Smooth muscle cell of the coronary artery (primary cell): ENCODE measurements around the gene OR4C16. TPM values are rescaled to one million over a fixed set of nuclear protein-coding genes. Genes with fewer than 3 reads are reported as not detected.

Source experiments
- total RNA-seq: library from RNA; depleted of rRNA; stranded (reverse); fragments of >200 nt; gene quantifications from 2 replicates; pipeline ENCODE4 v1.2.3, GENCODE V29; 2014; ENCODE audit warnings: low replicate concordance

The OR4C16 gene, protein sequence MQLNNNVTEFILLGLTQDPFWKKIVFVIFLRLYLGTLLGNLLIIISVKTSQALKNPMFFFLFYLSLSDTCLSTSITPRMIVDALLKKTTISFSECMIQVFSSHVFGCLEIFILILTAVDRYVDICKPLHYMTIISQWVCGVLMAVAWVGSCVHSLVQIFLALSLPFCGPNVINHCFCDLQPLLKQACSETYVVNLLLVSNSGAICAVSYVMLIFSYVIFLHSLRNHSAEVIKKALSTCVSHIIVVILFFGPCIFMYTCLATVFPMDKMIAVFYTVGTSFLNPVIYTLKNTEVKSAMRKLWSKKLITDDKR
- total RNA-seq = not detected in 2 replicates

GRCh38 chr11:55571828-55572227 lies at the start of gene OR4C16:
TSS of gene OR4C16 (plus strand) at chr11:55572128. CDS start at chr11:55572128, 0 bp downstream.

DNA sequence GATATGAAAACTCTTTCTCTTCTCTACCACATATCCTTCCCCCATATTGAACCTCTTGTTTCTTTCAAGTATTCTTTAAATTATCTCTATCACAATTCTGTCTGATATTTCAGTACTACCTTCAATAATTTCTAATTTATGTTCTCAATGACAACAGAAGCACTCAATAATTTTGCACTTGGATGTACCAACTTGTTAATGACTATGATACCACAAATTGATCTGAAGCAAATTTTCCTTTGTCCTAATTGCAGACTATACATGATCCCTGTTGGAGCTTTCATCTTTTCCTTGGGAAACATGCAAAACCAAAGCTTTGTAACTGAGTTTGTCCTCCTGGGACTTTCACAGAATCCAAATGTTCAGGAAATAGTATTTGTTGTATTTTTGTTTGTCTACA lies 17.8 kb upstream of the OR4C16 start, which contains the start of gene OR4C15:
Gene OR4C15 (plus strand): TSS at position 301 of the 400 bp plus-strand sequence. CDS start 0 bp downstream, at position 301.

DNA sequence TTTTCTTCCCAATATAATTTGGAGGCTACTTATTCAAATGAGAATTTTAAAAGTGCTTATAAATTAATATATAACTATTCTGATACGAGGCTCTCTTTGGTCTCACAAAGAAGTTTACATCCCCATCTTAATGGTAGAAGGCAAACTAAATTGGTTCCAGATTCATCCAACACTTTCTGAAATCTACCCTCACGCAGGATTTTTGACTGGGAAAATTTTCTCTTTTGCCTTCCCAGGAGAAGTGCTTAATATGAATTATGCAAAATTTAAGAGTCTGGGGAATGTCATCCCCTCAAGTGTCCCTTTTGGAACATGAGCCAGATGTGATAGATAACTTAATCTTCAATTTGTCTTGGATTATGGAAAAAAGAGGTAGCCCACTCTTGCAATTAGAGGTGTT lies 35.6 kb downstream of the OR4C16 start, which contains the start of gene OR4C11:
Gene OR4C11 (minus strand): TSS at position 101 of the 400 bp plus-strand sequence. CDS start 3,272 bp downstream, outside the sequence.

Other genes with a start within 250 kb of the OR4C16 start
- not detected in 2 replicates for gene OR4A16, start 228.9 kb upstream of the OR4C16 start, total RNA-seq
- not detected in 2 replicates for gene OR4A15, start 204.2 kb upstream of the OR4C16 start, total RNA-seq
- gene OR4C15, start 17.7 kb upstream of the OR4C16 start, total RNA-seq = not detected in 2 replicates
- under 0.01 TPM in 1 of 2 replicates, not detected in the other for gene OR4C11, start 35.5 kb downstream of the OR4C16 start, total RNA-seq
- not detected in 2 replicates for gene OR4P4, start 63.0 kb downstream of the OR4C16 start, total RNA-seq
- not detected in 2 replicates for gene OR4S2, start 76.2 kb downstream of the OR4C16 start, total RNA-seq
- gene OR4C6, start 90.1 kb downstream of the OR4C16 start, total RNA-seq = not detected in 2 replicates
- not detected in 2 replicates for gene OR5D13, start 201.3 kb downstream of the OR4C16 start, total RNA-seq
- not detected in 2 replicates for gene OR5D14, start 223.4 kb downstream of the OR4C16 start, total RNA-seq
- not detected in 2 replicates for gene OR5L1, start 239.2 kb downstream of the OR4C16 start, total RNA-seq
- gene OR5D18, start 247.5 kb downstream of the OR4C16 start, total RNA-seq = not detected in 2 replicates